ENCODE results near the gene TEX52.

DNA sequence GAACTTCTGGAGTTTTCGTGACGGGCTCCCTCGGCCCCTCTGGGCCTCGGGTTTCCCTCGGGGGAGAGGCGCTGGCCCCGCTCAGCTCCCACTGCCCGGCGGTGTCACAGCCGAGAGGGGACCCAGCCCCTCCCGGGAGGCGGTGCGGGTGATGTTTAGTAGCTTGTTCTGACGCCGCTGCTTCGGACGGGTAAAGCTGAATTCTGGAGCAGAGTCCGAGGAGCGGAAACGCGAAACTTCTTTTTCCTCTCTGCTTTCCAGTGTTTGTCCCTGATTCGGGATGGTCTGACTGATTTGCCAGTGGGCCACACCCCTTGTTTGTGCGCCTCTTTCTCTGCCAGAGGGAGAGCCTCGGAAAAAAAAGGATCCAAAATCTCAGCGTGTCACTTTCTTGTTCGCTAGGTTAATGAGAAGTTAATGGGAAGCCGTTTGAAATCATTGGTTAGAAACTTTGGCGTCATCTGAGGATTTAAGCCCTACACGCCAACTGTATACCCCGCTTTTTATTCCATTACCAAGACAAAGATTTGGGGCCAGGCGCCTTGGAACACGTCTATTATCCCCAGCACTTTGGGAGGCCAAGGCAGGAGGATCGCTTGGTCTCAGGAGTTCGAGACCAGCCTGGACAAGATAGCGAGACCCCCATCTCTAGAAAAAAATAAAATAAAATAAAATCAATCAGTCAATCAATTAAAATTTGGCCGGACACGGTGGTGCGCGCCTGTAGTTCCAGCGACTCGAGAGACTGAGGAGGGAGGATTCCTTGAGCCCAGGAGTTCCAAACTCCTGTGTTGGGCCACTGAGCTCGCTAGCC is 34.6 kb upstream of the TEX52 start:
- TF ChIP-seq CTCF (IDR thresholded peaks at IDR 0.05) (no peak), POLR2A (IDR thresholded peaks at IDR 0.05) (no peak)
